ENCODE measurements around the gene CX3CL1. TPM values are rescaled to one million over a fixed set of nuclear protein-coding genes. Genes with fewer than 3 reads are reported as not detected.
"Not testable (repeated sequence)": the region's sequence is repeated elsewhere in the genome, so short reads cannot be mapped to it uniquely, and the experiment has no call there.

Gene CX3CL1
- polyA plus RNA-seq, 1 donor = 23.5 TPM

DNA sequence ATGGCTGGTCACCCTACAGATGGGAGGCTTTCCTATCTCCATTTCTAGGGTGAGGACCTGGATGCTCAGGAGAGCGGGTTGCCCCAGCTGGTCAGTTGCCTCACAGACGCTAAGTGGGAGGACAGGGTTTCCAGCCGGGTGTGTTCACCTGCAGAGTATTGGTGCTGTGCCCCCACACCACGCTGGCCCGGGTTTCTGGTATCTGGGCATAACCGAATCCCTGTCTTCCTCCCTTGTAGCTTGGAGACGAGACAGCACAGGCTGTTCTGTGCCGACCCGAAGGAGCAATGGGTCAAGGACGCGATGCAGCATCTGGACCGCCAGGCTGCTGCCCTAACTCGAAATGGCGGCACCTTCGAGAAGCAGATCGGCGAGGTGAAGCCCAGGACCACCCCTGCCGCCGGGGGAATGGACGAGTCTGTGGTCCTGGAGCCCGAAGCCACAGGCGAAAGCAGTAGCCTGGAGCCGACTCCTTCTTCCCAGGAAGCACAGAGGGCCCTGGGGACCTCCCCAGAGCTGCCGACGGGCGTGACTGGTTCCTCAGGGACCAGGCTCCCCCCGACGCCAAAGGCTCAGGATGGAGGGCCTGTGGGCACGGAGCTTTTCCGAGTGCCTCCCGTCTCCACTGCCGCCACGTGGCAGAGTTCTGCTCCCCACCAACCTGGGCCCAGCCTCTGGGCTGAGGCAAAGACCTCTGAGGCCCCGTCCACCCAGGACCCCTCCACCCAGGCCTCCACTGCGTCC, 9.7 kb downstream of the CX3CL1 start:
- no peak for DNase-seq

DNA sequence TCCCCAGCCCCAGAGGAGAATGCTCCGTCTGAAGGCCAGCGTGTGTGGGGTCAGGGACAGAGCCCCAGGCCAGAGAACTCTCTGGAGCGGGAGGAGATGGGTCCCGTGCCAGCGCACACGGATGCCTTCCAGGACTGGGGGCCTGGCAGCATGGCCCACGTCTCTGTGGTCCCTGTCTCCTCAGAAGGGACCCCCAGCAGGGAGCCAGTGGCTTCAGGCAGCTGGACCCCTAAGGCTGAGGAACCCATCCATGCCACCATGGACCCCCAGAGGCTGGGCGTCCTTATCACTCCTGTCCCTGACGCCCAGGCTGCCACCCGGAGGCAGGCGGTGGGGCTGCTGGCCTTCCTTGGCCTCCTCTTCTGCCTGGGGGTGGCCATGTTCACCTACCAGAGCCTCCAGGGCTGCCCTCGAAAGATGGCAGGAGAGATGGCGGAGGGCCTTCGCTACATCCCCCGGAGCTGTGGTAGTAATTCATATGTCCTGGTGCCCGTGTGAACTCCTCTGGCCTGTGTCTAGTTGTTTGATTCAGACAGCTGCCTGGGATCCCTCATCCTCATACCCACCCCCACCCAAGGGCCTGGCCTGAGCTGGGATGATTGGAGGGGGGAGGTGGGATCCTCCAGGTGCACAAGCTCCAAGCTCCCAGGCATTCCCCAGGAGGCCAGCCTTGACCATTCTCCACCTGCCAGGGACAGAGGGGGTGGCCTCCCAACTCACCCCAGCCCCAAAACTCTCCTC, 10.4 kb downstream of the CX3CL1 start:
- DNase-seq = no peak

DNA sequence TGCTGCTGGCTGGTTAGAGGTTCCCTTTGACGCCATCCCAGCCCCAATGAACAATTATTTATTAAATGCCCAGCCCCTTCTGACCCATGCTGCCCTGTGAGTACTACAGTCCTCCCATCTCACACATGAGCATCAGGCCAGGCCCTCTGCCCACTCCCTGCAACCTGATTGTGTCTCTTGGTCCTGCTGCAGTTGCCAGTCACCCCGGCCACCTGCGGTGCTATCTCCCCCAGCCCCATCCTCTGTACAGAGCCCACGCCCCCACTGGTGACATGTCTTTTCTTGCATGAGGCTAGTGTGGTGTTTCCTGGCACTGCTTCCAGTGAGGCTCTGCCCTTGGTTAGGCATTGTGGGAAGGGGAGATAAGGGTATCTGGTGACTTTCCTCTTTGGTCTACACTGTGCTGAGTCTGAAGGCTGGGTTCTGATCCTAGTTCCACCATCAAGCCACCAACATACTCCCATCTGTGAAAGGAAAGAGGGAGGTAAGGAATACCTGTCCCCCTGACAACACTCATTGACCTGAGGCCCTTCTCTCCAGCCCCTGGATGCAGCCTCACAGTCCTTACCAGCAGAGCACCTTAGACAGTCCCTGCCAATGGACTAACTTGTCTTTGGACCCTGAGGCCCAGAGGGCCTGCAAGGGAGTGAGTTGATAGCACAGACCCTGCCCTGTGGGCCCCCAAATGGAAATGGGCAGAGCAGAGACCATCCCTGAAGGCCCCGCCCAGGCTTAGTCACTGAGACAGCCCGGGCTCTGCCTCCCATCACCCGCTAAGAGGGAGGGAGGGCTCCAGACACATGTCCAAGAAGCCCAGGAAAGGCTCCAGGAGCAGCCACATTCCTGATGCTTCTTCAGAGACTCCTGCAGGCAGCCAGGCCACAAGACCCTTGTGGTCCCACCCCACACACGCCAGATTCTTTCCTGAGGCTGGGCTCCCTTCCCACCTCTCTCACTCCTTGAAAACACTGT, 11.3 kb downstream of the CX3CL1 start:
- DNase-seq = no peak

DNA sequence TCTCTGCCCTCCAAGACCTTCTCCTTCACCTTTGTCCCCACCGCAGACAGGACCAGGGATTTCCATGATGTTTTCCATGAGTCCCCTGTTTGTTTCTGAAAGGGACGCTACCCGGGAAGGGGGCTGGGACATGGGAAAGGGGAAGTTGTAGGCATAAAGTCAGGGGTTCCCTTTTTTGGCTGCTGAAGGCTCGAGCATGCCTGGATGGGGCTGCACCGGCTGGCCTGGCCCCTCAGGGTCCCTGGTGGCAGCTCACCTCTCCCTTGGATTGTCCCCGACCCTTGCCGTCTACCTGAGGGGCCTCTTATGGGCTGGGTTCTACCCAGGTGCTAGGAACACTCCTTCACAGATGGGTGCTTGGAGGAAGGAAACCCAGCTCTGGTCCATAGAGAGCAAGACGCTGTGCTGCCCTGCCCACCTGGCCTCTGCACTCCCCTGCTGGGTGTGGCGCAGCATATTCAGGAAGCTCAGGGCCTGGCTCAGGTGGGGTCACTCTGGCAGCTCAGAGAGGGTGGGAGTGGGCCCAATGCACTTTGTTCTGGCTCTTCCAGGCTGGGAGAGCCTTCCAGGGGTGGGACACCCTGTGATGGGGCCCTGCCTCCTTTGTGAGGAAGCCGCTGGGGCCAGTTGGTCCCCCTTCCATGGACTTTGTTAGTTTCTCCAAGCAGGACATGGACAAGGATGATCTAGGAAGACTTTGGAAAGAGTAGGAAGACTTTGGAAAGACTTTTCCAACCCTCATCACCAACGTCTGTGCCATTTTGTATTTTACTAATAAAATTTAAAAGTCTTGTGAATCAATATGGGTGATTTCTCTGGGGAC, 12.2 kb downstream of the CX3CL1 start:
- no peak for DNase-seq

DNA sequence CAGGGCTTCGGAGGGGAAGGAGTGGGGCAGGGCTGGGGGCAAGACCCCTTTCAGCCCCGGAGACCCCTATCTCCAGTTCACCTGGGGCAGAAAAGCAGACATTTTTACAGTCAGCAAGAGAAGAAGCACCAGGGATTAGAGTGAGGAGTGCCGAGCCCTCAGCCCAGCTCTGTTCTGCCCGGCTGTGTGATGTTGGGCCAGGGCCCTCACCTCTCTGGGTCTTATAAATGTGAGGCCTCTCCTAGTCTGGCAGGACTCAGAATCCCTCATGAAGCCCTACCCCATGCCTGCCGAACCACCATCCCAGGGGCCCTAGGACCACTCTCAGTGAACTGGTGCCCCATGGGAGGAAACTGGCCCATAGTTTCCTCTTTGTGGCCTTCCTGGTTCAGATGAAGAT, 12.8 kb downstream of the CX3CL1 start:
- no peak for DNase-seq

DNA sequence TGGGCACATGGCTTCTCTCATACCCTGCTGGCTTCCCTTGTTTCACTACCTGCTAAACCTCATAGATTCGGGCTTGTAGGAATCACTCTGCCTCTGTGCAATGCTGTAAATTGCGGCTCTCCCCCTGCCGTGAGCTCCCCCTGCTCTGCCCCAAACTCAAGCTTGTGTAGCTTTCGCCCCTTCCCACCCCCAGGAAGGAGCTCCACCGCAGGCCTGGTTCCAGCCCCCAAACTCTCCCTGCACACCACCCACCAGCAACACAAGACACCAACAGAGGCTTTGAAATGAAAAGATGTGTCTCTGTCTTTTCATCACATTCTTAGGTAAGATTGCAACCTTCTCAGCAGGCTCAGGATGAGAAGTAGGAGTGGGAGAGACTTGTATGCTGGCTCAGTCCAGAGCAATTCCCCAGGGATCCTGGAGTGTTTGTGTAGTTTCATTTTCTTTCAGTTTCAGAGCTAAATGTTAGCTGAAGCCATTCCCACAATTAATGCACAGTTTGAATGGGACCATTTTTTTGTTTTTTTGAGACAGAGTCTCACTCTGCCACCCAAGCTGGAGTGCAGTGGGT, 14.2 kb downstream of the CX3CL1 start:
- DNase-seq = peak; percentile 51

DNA sequence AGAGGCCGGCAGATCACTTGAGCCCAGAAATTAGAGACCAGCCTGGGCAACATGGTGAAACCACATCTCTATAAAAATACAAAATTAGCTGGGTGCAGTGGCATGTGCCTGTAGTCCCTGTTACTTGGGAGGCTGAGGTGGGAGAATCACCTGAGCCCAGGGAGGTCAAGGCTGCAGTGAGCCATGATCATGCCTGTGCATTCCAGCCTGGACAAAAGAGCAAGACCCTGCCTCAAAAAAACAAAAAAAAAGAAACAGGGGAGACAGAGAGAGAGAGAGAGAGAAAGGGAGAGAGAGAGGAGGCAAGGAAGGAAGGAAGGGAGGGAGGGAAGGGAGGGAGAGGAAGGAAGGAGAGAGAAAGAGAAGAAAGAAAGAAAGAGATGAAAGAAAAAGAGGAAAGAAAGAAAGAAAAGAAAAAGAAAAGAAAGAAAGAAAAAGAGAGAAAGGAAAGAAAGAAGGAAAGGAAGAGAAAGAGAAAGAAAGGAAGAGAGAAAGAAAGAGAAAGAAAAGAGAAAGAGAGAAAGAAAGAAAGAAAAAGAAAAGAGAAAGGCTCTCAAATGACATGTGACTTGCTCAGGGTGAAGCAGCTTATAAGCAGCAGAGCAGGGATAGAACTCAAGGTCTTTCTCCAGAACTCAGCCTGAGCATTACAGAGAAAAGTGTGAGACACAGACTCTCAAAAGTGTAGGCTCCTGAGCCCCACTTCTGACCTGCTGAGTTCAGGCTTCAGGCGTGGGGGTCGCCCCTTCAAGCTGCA, 15.5 kb downstream of the CX3CL1 start:
- DNase-seq = no peak

DNA sequence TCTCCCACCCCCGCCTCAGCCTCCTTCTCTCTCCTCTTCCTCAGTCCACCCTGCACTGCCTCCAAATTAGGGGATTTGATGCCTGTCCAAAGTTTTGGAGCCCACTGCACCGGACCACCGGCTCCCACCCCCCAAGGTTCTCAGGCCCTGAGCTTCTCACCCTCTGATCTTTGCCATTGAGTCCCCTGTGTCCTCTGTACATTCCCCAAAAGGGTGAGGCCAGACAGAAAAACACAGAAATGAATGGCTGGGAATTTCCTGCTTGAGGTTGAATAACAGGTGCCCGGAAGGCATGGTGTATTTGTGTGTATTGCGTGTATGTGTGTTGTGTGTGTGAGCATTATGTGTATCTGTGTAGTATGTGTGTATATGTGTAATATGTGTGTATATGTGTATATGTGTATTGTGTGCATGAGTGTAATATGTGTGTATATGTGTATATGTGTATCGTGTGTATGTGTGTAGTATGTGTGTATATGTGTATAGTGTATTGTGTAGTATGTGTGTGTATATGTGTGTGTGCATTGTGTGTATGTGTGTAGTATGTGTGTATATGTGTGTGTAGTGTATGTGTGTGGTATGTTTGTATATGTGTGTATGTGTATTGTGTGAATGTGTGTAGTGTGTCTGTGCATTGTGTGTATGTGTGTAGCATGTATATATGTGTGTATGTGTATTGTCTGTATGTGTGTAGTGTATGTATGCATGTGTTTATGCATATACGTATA, 16.2 kb downstream of the CX3CL1 start:
- DNase-seq = no peak

DNA sequence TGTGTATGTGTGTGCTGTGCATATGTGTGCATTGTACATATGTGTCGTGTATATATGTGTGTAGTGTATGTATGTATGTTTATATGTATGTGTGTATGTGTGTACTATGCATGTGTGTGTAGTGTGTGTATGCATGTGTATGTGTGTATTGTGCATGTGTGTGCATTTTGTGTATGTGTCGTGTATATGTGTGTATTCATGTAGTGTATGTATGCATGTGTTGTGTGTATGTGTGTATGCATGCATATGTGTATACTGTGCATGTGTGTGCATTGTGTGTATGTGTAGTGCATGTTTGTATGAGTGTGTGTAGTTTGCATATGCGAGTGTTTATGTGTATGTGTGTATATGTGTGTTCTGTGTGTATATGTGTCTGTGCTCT, 16.8 kb downstream of the CX3CL1 start:
- no peak for DNase-seq

DNA sequence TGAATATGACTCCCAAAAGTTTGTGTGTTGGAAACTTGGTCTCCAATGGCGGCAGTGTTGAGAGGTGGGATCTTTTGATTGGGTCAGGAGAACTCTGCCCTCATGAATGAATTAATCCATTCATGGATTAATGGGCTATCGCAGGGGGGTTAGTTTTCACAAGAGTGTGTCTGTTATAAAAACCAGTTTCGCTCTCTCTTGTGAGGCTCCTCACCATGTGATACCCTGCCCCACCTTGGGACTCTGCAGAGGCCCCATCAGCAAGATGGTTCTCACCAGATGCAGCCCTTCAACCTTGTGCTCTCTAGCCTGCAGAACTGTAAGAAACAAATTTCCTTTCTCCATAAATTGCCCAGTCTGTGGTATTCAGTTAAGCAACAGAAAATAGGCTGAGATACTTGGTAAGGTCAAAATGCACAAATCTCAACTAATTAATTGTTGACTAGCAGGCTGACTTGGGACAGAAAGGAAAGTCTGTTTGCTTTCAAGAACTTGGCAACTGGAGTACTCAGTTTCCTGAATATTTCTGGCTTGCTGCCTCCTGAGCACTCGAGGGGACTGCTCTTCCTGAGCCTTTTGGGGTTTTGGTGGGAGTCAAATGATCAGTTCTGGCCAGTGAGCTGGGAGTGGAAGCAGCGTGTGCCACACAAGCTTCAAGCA, 18.5 kb downstream of the CX3CL1 start:
- peak; percentile 48 for DNase-seq

DNA sequence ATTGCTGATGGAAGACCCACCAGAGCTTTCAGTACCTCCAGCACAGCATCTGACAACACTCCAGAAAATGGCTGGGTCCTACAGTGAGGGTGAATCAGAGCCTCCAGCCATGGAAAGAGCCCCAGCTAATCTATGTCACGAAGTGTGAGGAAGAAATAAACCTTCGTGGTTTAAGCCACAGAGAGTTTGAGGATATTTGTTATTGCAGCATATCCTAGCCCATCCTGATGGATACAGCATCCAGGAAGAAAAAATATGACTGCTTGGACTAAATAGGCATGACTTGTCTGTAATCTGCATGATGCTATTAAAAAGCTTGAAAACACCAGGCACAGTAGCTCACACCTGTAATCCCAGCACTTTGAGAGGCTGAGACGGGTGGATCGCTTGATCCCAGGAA, 19.0 kb downstream of the CX3CL1 start:
- DNase-seq = no peak

DNA sequence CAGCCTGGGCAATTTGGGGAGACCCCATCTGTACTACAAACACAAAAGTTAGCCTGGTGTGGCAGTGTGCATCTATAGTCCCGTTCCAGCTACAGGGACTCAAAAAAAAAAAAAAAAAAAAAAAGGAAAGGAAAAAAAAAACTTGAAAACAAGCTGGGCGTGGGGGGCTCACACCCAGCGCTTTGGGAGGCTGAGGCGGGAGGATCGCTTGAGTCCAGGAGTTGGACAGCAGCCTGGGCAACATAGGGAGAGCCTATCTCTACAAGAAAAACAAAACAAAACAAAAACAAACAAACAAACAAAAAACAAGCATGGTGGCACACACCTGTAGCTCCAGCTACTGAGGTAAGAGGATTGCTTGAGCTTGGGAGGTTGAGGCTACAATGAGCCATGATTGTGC, 19.4 kb downstream of the CX3CL1 start:
- DNase-seq = no peak

DNA sequence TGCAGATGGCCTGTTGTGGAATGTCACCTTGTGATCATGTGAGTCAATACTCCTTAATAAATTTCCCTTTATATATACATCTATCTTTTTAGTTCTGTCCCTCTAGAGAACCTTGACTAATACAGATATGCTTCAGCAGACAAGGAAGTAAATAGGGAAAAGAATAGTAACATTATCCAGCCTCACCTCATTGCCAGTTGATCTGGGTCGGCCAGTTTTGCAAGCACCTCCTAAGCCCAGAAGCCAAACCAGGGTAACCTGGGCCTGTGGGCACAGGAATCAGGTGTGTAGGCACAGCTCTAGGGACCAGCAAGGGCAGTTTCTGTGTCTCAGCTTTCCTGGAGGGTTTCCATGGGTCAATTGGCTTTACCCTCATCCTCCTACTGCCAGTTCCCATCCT, 20.4 kb downstream of the CX3CL1 start:
- no peak for DNase-seq

DNA sequence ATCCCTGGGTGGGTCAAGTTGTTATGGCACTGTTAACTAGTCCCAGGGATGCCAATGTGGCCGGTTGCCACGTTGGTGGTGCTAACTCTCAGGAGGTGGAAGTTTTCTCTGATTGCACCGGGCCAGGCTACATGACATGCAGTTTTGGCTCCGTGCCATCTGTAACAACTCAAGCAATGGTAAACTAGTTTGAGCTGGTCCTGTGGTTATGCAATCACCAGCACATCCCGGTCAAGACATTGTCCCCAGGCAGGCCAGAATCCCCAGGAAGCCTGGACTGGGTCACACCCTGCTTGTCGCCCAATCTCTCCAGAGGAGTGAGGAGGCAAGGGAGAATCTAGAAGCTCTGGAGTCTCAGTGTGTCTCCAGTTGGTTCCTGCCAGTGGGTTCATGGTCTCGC, 22.2 kb downstream of the CX3CL1 start:
- DNase-seq = no peak

DNA sequence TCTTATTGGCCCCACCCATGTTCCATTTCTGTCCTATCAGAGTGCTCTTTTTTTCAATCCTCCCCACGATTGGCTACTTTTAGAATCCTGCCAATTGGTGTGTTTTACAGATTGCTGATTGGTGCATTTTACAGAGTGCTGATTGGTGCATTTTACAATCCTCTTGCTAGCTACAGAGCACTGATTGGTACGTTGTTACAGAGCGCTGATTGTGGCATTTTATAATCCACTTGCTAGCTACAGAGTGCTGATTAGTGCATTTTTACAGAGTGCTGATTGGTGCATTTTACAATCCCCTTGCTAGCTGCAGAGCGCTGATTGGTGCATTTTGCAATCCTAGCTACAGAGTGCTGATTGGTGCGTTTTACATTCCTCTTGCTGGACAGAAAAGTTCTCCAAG, 22.7 kb downstream of the CX3CL1 start:
- no peak for DNase-seq

DNA sequence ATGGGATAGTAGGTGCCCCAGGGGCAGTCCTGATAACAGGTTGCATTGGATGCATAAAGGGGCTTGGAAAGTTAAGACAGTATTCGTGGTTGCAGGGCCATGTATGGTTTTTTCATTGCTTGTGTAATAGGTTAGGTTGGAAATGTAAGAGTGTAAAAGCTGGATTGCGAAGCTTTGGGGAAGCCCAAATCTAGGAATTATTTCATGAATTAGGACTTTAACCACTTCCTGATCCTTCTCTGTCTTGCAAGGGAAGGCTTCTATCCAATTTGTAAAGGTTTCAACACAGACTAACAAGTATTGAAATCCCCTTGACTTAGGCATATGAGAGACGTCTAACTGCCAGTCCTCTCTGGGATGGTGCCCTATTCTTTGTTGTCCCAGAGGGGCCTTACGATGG, 24.5 kb downstream of the CX3CL1 start:
- DNase-seq = no peak

DNA sequence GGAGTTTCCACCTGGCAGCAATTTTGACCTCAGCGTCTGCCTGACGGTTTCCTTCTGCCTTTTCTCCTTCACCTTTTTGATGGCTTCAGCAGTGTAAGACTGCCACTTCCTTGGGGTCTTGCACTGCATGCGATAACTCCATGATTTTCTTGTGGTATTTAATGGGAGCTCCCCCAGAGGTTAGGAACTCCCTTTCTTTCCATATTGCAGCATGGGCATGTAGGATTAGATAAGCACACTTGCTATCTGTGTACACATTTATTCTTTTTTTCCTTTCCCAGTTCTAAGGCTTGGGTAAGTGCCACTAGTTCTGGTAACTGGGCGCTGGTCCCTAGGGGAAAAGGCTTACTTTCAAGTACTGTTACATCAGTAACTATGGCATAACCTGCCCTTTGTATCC, 25.2 kb downstream of the CX3CL1 start:
- not testable (repeated sequence) for DNase-seq

DNA sequence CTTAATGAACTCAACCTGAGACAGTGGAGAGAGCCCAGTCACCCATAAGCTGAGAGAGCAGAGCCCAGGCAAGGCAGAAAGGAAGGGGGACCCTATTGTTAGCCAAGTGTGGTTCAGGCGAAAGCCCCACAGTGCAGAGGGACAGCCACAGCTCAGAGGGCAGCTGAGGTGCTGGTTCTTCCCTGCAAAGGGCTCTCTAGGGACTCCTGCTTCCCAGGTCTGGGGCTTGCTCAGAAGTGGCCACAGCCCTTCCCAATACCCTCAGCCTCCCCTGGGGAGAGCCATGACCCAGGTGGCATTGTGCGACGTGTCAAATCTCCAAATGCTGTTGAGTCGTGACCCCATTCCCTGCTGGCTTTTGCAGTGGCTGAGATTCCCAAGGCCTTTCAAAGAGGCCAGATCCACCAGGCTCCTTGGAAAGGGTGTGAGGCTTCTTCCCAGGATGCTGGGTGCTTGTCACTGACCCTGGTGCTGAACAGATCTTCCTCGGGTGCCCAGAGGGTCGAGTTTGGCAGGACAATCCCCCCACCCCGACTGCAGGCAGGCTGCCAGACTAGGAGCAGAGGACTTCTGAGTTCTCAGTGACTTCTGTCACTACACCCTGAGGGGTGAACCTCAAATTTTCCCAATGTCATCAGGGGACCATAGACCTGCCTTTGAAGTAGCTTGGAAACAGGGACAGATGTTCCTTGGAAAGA, 29.8 kb downstream of the CX3CL1 start:
- no peak for DNase-seq
